ENCODE measurements around the gene PHF21B. TPM values are rescaled to one million over a fixed set of nuclear protein-coding genes. Genes with fewer than 3 reads are reported as not detected.

PHF21B gene
- total and polyA plus RNA-seq, 2 donors (not counting 3 experiments of a cell fraction or from before 2014, with no cell fraction given), result not detected

- BruUV-seq (replicated peaks), result no TSS peak
- H3K4me3 ChIP-seq (replicated peaks in 1 of 3; ENCODE audit: insufficient read depth in 1 of 3, low read depth in 1 of 3, low read length in 3 of 3), result no peak overlapping the region
- TF ChIP-seq FOS (IDR thresholded peaks at IDR 0.05; ENCODE audit: borderline replicate concordance, insufficient read depth, low read length) (no peak), EZH2 (IDR thresholded peaks at IDR 0.05; ENCODE audit: borderline replicate concordance, low read depth, low read length, severe bottlenecking) (no peak), GATA2 (IDR thresholded peaks at IDR 0.05; ENCODE audit: insufficient read depth, insufficient read length, low read depth, low read length) (no peak), POLR2AphosphoS5 (IDR thresholded peaks at IDR 0.05; ENCODE audit: insufficient read depth, low read depth, low read length) (no peak), JUN (IDR thresholded peaks at IDR 0.05; ENCODE audit: borderline replicate concordance, insufficient read depth, insufficient read length, low read depth) (no peak), CTCF (IDR thresholded peaks at IDR 0.05; ENCODE audit: extremely low read depth in 1 of 2, insufficient read depth in 1 of 2, low read depth in 1 of 2, low read length in 2 of 2) (no peak), POLR2A (IDR thresholded peaks at IDR 0.05; ENCODE audit: low read depth, low read length) (no peak), MYC (IDR thresholded peaks at IDR 0.05; ENCODE audit: low read depth, low read length) (no peak)
- TF ChIP-seq, protein P1, sequence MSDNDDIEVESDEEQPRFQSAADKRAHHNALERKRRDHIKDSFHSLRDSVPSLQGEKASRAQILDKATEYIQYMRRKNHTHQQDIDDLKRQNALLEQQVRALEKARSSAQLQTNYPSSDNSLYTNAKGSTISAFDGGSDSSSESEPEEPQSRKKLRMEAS (IDR thresholded peaks at IDR 0.05; ENCODE audit: insufficient read depth, insufficient read length), result no peak
- FAIRE-seq, result no peak
- ChIA-PET POLR2A (no interaction called here), CTCF (no interaction called here)
- no peaks in the 10 kb centered on the region for H3K27me3 ChIP-seq (ENCODE audit: control insufficient read depth in 2 of 2, insufficient read depth in 2 of 2, low read length in 2 of 2)
- no peaks in the 10 kb centered on the region for H3K9me1 ChIP-seq (replicated peaks; ENCODE audit: control insufficient read depth, extremely low read depth, insufficient read depth, low read length)
- no peaks in the 10 kb centered on the region for H4K20me1 ChIP-seq (replicated peaks; ENCODE audit: control insufficient read depth, extremely low read depth, insufficient read depth, low read length)
- H2AFZ ChIP-seq (ENCODE audit: low read depth, low read length), result no peak overlapping the region
- no peak overlapping the region for H3K4me2 ChIP-seq (ENCODE audit: insufficient read depth, low read length)
- no peak overlapping the region for H3K9ac ChIP-seq (replicated peaks; ENCODE audit: extremely low read depth, insufficient read depth, low read length)
- intact Hi-C loops (cut with micrococcal nuclease), result no loop called here
- H3K4me1 ChIP-seq (ENCODE audit: control insufficient read depth, extremely low read depth, insufficient read depth, low read length), result no peaks in the 10 kb centered on the region
- H3K27ac ChIP-seq (ENCODE audit: insufficient read depth, low read depth, low read length), result no peak overlapping the region
- H3K36me3 ChIP-seq (ENCODE audit: control insufficient read depth in 2 of 2, extremely low read depth in 1 of 2, insufficient read depth in 2 of 2, low read length in 2 of 2), result no peaks in the 10 kb centered on the region
- dilution Hi-C loops (cut with MboI; ENCODE audit: extremely low pct_ligation_motif_present, low sequenced_read_pairs), result no loop called here
- no peaks in the 10 kb centered on the region for H3K79me2 ChIP-seq (ENCODE audit: control insufficient read depth, insufficient read depth, low read length)
- H3K9me3 ChIP-seq (replicated peaks; ENCODE audit: control insufficient read depth, insufficient read depth, low read length), result no peaks in the 10 kb centered on the region
- DNase-seq (ENCODE audit: low read depth, low spot score), result no peak
Measured at GRCh38 chr22:44834065-44834464, 175.7 kb downstream of the PHF21B start.
